Smooth muscle cell (in vitro differentiated cells): ENCODE results near the gene MRPL23. TPM values are rescaled to one million over a fixed set of nuclear protein-coding genes. Genes with fewer than 3 reads are reported as not detected.
"Not testable (repeated sequence)": the region's sequence is repeated elsewhere in the genome, so short reads cannot be mapped to it uniquely, and the experiment has no call there.

Source experiments
- DNase-seq: peaks from one replicate; lab custom pipeline; 2025; ENCODE audit not compliant: unreplicated experiment; lab: John Stamatoyannopoulos, UW
- H2AFZ ChIP-seq: fragments of 200-600 bp; sonication (generic); 2 replicates; pipeline ENCODE4 v1.6.0; 2016; ENCODE audit warnings: antibody characterized with exemption, low read depth, mild to moderate bottlenecking
- H3F3A ChIP-seq: fragments of 200-600 bp; sonication (generic); 2 replicates; pipeline ENCODE4 v1.6.0; 2017; ENCODE audit warnings: antibody characterized with exemption, low read depth
- H3K27ac ChIP-seq: fragments of 200-600 bp; sonication (generic); 2 replicates; pipeline ENCODE4 v1.5.1; 2016; ENCODE audit warnings: low read depth, mild to moderate bottlenecking
- H3K27me3 ChIP-seq: fragments of 200-600 bp; sonication (generic); 2 replicates; pipeline ENCODE4 v1.6.1; 2016; ENCODE audit warnings: low read depth, mild to moderate bottlenecking
- H3K36me3 ChIP-seq: fragments of 200-600 bp; sonication (generic); 2 replicates; pipeline ENCODE4 v1.5.1; 2016; ENCODE audit warnings: low read depth
- H3K4me1 ChIP-seq: fragments of 200-600 bp; sonication (generic); 2 replicates; pipeline ENCODE4 v1.5.1; 2016; ENCODE audit warnings: low read depth
- H3K4me2 ChIP-seq: fragments of 200-600 bp; sonication (generic); 2 replicates; pipeline ENCODE4 v1.6.0; 2016; ENCODE audit warnings: mild to moderate bottlenecking
- H3K4me3 ChIP-seq: fragments of 200-600 bp; sonication (generic); 2 replicates; pipeline ENCODE4 v1.5.1; 2016; ENCODE audit warnings: mild to moderate bottlenecking
- H3K79me2 ChIP-seq: fragments of 200-600 bp; sonication (generic); 2 replicates; pipeline ENCODE4 v1.6.0; 2016; ENCODE audit warnings: low read depth, mild to moderate bottlenecking
- H3K9ac ChIP-seq: fragments of 200-600 bp; sonication (generic); 2 replicates; pipeline ENCODE4 v1.6.0; 2016; ENCODE audit warnings: low read depth
- H3K9me3 ChIP-seq: fragments of 200-600 bp; sonication (generic); replicated peaks from 2 replicates; pipeline ENCODE4 v1.5.1; 2016; ENCODE audit warnings: low read depth
- H4K20me1 ChIP-seq: fragments of 200-600 bp; sonication (generic); 2 replicates; pipeline ENCODE4 v1.6.0; 2016; ENCODE audit warnings: low read depth
- CTCF ChIP-seq: fragments of 200-600 bp; sonication (generic); IDR thresholded peaks from 2 replicates; pipeline ENCODE4 v1.5.1; 2017; ENCODE audit warnings: borderline replicate concordance, mild to moderate bottlenecking, antibody characterized with exemption; ENCODE audit not compliant: insufficient read depth, poor library complexity, severe bottlenecking
- WGBS: methylation state at CpG from one replicate; pipeline ENCODE4 v1.1.7; 2016; ENCODE audit warnings: low lambda C conversion rate; 5-methylcytosine and 5-hydroxymethylcytosine counted together
- polyA plus RNA-seq: library from polyadenylated mRNA; unstranded; fragments of >200 nt; fragmentation: Nextera tagmentation; extraction: Ambion mirVana; gene quantifications from 2 replicates; pipeline ENCODE4 v1.2.1, GENCODE V29; 2016
- total RNA-seq: library from RNA; depleted of rRNA; stranded (reverse); fragments of >200 nt; gene quantifications from 2 replicates; pipeline ENCODE4 v1.2.3, GENCODE V29; 2014

MRPL23 gene
- total and polyA plus RNA-seq, 2 experiments from 2014 or later, result 38.8 to 51.6 TPM

DNA sequence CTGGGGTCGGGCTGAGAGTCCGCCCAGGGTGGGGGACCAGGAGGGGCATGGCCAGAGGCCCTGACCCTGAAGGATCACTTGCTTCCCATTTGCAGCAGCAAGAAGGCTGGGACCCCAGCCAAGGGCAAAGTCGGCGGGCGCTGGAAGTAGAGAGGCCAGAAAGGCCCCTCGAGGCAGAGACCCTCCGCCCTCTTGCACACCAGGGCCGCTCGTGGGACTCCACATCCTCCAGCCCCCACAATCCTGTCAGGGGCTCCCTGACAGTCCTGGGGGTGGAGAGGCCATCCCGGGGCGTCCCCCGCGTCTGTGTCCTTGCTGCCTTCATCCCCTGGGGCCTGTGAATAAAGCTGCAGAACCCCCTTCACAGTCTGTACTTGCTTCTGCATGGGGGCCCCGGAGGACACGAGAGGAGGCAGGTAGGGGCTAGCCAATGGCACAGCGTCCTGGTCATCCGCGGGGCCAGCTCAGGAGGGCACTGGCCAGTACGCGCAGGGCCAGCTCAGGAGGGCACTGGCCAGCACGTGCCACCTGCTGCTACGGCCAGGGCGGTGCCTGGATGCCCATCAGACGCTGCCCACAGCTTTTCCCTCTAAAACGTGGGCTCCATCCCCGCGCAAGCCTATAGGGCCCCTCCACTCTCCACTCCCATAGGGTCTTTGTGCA lies 8.7 kb upstream of the MRPL23 start:
- Histone ChIP-seq H3K79me2 (no peaks in the 10 kb centered on the region), H3K4me1 (no peaks in the 10 kb centered on the region), H3K9ac (no peak overlapping the region), H3K27ac (no peak overlapping the region), H3K36me3 (no peaks in the 10 kb centered on the region), H3K9me3 (no peaks in the 10 kb centered on the region), H3K27me3 (no peaks in the 10 kb centered on the region), H3K4me3 (no peak overlapping the region), H4K20me1 (no peaks in the 10 kb centered on the region), H3K4me2 (no peak overlapping the region), H2AFZ (no peak overlapping the region), H3F3A (no peaks in the 10 kb centered on the region)
- DNase-seq, result no peak
- TF ChIP-seq CTCF, result no peak
- 85% methylated on average over 27 of the region's 27 CpGs for WGBS

DNA sequence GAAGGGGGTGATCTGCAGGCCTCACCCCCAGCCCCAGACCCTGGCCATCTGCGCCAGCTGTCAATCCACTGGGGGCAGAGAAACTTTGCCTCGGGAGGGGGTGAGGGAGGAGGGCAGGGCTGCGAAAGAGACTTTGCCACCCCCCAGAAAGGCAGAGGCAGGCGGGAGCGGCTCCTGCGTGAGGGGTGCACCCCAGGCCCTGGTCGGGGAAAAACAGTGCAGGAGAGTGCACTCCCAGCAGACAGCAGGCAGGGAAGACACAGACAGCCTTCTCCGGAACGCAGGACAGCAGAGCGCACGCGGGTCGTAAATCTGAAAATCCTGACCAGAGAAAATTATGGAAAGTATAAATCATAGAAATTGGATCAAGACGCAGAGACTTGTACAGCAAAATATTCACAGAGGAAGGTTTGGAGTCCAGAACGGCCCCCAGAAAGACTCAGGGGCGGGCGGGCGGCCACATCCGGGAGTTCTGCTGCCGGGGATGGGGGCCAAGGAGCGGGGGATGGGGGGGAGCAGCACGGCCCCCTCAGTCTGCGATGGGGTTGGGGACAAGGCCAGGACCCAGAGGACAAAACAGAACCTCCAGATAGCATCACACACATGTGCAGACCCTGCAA lies 8.0 kb upstream of the MRPL23 start:
- H3K4me2 ChIP-seq, result no peak overlapping the region
- no peak for DNase-seq
- no peaks in the 10 kb centered on the region for H4K20me1 ChIP-seq

GRCh38 chr11:1939788-1940187 lies 7.3 kb upstream of the MRPL23 start:
- not testable (repeated sequence) for H3K9ac ChIP-seq, H3K9me3 ChIP-seq, H4K20me1 ChIP-seq, H2AFZ ChIP-seq, H3K79me2 ChIP-seq, H3K4me3 ChIP-seq, H3K4me2 ChIP-seq, H3K27me3 ChIP-seq, DNase-seq, H3K27ac ChIP-seq, H3K4me1 ChIP-seq, H3F3A ChIP-seq, H3K36me3 ChIP-seq
- WGBS, result 100% methylated on average over 1 of the region's 1 CpG

More for the DNA sequence above, 8.0 kb upstream of the MRPL23 start:
- no peak for TF ChIP-seq CTCF
- Histone ChIP-seq H2AFZ (no peak overlapping the region), H3K4me1 (no peaks in the 10 kb centered on the region), H3K9me3 (no peaks in the 10 kb centered on the region), H3K9ac (no peak overlapping the region), H3K36me3 (no peaks in the 10 kb centered on the region), H3K4me3 (no peak overlapping the region), H3K27me3 (no peaks in the 10 kb centered on the region), H3K79me2 (no peaks in the 10 kb centered on the region), H3F3A (no peaks in the 10 kb centered on the region), H3K27ac (no peak overlapping the region)
- 60% methylated on average over 20 of the region's 23 CpGs for WGBS

- no peak overlapping the region for H3K4me3 ChIP-seq
- H3K27ac ChIP-seq, result no peak overlapping the region
- no peak overlapping the region for H3K4me2 ChIP-seq
- DNase-seq, result no peak
- no peaks in the 10 kb centered on the region for H4K20me1 ChIP-seq
- no peaks in the 10 kb centered on the region for H3K9me3 ChIP-seq
- H2AFZ ChIP-seq, result no peak overlapping the region
- H3F3A ChIP-seq, result no peaks in the 10 kb centered on the region
- 92% methylated on average over 10 of the region's 10 CpGs for WGBS
- no peaks in the 10 kb centered on the region for H3K27me3 ChIP-seq
- no peaks in the 10 kb centered on the region for H3K79me2 ChIP-seq
- H3K4me1 ChIP-seq, result no peaks in the 10 kb centered on the region
- no peaks in the 10 kb centered on the region for H3K36me3 ChIP-seq
- H3K9ac ChIP-seq, result no peak overlapping the region
- no peak for TF ChIP-seq CTCF
Observed at GRCh38 chr11:1942558-1943260, 4.4 kb upstream of the MRPL23 start.
